ENCODE results near the gene PRKCE.
"Not testable (repeated sequence)": the region's sequence is repeated elsewhere in the genome, so short reads cannot be mapped to it uniquely, and the experiment has no call there.

PRKCE gene

DNA sequence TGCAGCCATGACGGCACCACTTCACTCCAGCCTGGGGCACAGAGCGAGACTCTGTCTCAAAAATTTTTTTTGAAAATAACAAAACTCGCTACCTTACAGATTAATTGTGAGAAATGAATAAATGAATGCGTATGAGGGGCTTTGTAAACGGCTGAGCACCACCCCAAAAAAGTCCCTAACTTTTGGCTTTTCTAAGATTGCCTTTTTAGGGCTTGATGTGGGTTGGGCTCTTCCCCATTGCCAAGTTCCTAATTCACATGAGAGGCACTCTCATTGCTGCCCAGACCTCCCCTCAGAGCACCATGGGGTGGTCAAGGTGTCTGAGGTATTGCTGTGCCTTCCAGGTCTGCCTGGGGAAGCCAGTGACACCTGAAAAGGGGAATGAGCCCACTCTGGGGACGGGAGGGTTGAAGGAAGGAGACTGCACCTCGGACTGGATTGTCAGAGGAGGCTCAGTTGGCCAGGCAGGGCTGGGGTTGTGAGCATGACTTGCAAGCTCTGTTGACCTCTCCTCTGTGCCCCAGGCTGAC is 186.4 kb downstream of the PRKCE start:
- DNase-seq (ENCODE audit: low spot score) = no peak

DNA sequence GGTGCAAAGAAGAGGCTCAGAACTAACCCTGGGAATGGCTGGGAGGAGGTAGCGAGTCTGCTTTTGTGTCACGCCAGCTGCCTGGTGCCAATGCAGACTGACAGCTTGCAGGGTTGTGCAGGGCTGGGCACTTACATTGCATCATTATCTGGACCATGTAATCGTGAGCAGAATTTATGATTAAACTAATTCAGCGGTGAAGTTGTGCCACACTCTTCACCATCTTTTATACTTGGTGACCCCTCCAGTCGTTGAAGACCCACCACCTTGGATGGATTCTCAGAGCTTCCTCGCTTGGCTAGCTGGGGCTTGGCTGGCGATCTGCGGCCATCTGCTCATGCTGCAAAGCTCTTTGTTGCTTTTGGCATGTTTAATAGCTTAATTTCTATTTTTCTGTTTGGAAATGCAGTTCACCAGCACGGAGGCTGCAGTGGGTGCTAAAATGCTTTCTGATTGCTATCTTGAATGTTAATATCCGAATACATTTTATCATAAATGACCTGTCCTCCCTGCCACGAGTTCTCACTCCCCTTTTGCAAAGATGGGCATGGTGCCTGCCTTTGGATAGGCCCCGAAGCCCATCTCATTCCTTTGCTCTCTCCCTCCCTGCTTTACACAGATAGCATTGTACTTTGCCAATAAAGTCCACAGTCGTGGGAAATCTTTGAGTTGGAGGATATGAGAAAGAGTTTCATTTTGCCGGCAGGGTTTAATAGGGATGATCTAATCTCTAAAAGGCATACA is 188.2 kb downstream of the PRKCE start:
- DNase-seq (ENCODE audit: low spot score) = no peak

DNA sequence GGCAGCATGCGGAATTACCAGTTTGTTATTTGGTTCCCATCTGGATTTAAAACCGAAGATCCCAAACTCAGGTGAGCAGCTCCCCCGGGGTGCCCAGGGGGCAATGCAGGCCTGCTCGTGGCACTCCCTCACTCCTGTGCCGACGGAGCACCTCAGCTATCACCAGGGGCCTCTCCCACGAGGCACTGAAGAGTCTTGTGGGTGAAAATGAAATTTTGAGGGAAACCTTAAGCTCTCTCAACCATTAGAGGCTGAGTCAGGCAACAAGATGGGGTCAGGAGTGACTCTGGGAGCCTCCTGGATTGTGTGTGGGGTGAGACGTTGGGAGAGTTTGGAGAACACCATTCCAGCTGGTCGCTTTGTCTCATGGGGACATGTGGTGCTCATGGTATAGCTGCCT is 189.0 kb downstream of the PRKCE start:
- DNase-seq (ENCODE audit: low spot score) = no peak

DNA sequence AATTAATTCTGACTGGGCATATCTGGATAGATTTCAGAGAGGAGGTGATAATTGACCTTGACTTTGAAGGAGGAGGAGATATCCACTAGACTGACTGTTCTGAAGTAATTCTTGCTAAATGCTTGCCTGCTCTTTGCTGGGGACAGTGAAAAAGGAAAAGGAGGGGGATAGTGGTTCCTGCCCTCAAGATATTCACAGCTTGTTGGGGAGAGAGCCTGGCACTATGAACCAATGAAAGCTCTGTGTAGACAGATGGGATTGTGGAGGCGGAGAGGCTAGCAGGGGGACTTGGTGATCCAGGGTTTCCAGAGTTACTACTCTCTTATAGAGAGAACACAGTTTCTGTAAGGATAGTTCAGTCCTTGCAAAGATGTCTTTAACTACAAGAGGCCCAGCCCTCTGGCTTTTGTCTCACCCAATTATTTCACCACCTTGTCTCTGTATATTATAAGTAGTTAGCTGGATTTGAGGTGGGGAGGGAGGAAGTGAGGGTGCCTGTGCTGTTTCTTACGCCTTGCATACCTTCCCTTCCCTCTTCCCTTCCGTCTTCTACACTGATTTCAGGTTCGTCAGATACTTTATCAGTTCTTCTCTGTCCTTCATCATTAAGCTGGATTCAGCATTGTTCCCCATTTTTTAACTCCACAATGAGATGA is 190.4 kb downstream of the PRKCE start:
- DNase-seq (ENCODE audit: low spot score) = no peak

GRCh38 chr2:45843136-45843535 is 191.7 kb downstream of the PRKCE start:
- DNase-seq (ENCODE audit: low spot score) = no peak

- no peak for DNase-seq (ENCODE audit: low spot score)
Observed at GRCh38 chr2:45844796-45845457, 193.5 kb downstream of the PRKCE start.

DNA sequence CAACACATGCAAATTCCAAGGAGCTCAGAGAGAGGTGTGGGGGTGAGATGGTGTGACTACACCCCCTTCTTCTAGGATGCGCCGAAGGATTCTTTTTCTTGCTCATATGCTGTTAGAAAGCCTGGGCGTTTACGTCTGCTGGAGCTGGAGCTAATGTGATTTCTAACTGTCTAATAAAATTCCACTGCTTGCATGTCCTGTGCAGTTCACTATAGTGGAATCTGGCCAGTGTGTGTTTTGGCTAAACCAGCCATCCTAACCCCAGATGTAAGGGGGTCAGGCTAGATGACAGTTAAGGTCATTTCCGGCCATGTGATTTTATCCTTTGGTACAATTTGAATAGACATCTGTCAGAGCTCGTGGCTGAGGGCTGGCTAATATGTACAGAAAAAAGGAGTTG is 194.1 kb downstream of the PRKCE start:
- DNase-seq (ENCODE audit: low spot score) = no peak

DNA sequence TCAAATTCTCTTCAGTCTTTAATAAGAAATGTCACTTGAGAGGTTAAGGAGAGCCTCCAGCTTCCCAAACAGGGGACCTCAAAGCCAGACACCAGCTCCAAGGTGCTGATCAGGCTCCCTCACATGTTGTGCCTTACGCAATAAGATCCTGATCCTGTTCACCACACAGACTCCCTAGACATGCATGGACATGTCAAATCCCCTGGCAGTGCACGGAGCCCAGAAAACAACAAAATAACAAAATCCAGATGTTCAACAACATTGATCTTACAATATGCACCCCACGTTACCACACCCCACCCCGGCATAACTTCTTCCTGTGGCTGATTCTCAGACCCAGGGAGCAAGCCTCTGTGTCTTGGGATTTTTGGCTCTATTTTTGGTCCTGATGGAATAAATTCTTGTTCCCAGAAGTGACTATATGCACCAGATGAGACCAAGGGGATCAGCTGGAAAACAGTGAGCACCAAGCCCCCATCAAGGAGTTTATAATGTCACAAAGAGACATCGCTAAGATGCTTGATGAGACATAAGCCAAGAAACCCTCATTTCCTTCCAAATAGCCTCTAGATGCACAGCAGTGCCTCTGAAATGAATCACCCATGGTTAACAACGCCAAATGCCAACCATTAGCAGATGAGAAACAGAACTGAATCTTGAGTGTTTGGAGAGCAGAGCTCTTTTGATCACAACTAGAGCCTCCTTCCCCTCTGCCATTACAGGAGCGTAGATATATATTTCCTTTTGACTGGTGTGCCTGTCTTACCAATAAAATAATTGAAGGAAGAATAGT is 198.2 kb downstream of the PRKCE start:
- no peak for DNase-seq (ENCODE audit: low spot score)

DNA sequence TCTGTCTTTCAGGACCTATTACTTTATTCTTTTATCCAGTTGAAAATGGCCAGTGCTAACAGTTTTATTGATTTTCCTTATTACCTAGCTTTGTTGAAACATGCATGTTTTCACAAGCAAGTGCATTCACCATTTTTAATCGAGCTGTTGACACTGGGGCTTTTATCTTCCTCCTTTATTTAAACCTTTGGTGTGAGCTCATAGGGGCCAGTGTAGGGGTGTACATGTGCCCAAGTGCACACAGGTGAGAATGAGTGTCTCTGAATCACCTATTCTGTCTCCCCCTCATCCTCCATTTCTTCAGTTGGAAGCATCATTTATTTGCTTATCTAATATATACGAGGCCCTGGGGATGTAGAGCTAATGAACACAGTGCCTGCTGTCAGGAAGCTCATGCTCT is 199.1 kb downstream of the PRKCE start:
- DNase-seq (ENCODE audit: low spot score) = no peak

GRCh38 chr2:45851111-45851510 is 199.6 kb downstream of the PRKCE start:
- DNase-seq (ENCODE audit: low spot score) = no peak

DNA sequence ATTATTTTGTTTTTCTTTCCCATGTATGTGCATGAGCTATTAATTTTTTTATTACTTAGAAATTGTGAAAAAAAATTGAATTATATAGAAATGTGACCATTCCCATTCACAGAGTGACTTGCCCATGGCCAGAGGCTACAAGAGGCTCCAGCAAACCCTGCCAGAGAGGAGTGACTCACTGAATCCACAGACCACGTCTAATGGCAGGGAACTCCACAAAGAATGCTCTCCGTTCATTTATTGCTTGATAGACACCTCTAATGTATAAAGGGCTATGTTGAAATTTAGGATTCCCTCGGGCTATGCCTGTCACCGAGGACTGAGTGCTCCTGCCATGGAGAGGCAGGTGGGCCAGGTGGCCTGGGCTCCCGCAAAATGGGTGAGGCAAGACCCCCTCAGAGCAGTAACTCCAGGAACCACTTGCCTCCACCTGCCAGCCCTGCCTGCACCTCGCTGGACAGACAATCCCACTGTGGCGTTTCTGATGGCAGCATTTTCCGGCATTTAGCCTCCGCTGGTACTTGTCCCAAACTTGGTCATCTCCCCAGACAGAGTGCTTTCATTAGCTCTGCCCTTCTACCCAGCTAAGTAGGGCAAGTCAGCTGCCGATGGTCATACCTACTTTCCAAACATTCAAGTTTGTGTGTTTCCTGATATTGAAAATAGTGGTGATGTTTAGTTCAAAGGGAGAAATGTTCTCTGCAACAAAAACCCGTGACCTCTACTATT is 200.3 kb downstream of the PRKCE start:
- no peak for DNase-seq (ENCODE audit: low spot score)

- no peak for DNase-seq (ENCODE audit: low spot score)
Observed at GRCh38 chr2:45852450-45853150, 201.1 kb downstream of the PRKCE start.

- DNase-seq (ENCODE audit: low spot score) = no peak
Observed at GRCh38 chr2:45855374-45855773, 203.9 kb downstream of the PRKCE start.

DNA sequence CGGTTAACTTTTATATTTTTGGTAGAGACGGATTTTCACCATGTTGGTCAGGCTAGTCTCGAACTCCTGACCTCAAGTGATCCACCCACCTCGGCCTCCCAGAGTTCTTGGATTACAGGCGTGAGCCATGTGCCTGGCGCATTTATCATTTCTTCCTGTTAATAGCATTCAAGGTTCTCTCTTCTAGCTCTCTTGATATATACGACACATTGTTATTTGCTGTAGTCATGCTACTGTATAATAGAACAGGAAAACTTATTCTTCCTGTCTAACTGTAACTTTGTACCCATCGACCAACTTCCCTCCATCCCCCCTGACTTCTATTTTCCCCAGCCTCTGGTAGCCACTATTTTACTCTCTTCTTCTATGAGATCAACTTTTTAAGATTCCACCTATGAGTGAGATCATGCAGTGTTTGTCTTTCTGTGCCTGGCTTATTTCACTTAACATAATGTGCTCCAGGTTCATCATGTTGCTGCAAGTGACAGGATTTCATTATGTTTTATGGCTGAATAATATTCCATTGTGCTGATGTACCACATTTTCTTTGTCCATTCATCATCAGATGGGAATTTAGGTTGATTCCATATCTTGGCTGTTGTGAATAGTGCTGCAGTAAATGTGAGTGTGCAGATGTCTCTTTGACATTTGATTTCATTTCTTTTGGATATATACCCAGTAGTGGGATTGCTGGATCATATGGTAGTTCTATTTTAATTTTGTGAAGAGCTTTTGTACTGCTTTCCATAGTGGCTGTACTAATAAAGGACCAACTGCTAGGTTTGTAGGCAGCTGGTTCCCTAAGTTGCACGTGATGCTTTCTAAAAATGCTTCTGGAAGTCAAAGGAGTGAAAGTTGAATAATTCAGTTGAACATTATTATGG is 205.2 kb downstream of the PRKCE start:
- DNase-seq (ENCODE audit: low spot score) = no peak

DNA sequence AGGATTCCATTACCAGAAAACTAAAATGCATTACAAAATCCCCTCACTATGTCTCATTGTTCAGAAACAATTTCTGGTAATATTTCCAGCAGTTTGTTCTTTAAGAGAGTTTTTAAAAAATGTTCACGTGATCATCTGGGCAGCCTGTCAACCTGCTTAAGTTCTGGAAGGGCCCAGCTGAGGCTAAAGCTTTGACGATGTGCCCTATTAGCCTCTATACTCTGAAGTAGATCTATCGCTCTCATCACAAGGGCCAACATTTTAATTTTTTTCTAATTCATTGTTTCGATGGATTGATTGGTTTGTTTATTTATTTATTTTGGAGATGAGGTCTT is 205.8 kb downstream of the PRKCE start:
- no peak for DNase-seq (ENCODE audit: low spot score)

DNA sequence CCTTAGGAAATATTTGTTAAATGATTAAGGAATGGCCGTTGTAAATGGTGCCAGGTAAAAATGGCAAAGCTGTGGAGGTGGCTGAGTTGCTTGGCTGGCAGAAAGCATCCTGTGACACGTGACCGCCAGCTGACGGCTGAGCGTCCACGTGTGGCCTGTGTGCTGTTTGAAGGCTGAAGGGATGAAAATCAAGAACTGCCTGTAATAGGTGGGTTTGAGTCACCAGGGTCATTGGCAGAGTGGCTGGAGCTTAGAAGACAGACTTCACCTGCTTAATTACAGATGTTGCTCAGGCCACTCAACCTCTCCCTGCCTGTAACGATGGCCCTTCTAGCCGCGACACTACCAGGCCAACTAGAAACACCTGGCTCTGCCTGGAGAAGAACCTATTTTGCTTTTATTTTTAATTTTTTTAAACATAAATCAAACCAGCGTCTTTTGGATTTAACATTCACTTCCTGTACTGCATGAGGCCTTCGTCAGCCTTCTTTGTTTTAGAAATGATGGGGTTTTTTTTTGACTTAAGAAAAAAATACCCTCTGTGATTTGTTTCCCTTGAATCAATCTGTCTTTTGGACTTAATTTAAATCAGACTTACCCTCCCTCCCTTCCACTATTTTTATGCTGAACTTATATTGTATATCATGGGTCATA is 206.5 kb downstream of the PRKCE start:
- no peak for DNase-seq (ENCODE audit: low spot score)

DNA sequence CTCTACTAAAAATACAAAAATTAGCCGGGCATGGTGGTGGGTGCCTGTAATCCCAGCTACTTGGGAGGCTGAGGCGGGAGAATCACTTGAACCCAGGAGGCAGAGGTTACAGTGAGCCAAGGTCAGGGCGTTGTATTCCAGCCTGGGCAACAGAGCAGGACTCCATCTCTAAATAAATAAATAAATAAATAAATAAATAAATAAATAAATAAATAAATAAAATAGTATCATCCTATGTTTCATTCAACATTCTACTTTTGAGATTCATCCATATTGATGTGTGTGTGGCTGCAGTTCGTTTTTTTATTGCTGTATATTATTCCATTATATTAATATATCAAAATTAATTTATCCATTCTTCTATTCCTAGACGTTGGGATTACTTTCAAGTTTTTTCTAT is 207.4 kb downstream of the PRKCE start:
- not testable (repeated sequence) for DNase-seq (ENCODE audit: low spot score)

GRCh38 chr2:45859682-45860081 is 208.2 kb downstream of the PRKCE start:
- DNase-seq (ENCODE audit: low spot score) = no peak

All from iPS-NIHi11 (cell line).